GM18907 (cell line): ENCODE data around the gene ZC4H2.
A peak's percentile ranks its signal among the peaks of the same experiment; 100 is the strongest.
"Not testable (repeated sequence)": the region's sequence is repeated elsewhere in the genome, so short reads cannot be mapped to it uniquely, and the experiment has no call there.

Experiments
- ATAC-seq: cut with Tn5 transposase; IDR thresholded peaks from one replicate; pipeline ENCODE4 v1.9.1; 2021; ENCODE audit warnings: mild to moderate bottlenecking, moderate library complexity; ENCODE audit not compliant: unreplicated experiment

The ZC4H2 gene

GRCh38 chrX:64975989-64976672 lies at the start of gene ZC4H2:
TSS of gene ZC4H2 (minus strand) at chrX:64976450. CDS start at chrX:64976377, 73 bp downstream.
- peak; percentile 100 for ATAC-seq

- no peak for ATAC-seq
Measured at GRCh38 chrX:65017451-65017850, 41.2 kb upstream of the ZC4H2 start.

GRCh38 chrX:65014230-65014629 lies 38.0 kb upstream of the ZC4H2 start:
- ATAC-seq: no peak

- no peak for ATAC-seq
Measured at GRCh38 chrX:65009459-65009858, 33.2 kb upstream of the ZC4H2 start.

- ATAC-seq: not testable (repeated sequence)
Measured at GRCh38 chrX:65002208-65002607, 26.0 kb upstream of the ZC4H2 start.

- ATAC-seq: no peak
Measured at GRCh38 chrX:64996805-64997204, 20.6 kb upstream of the ZC4H2 start.

- no peak for ATAC-seq
Measured at GRCh38 chrX:64994131-64994798, 18.0 kb upstream of the ZC4H2 start.

GRCh38 chrX:64977830-64978229 lies 1.6 kb upstream of the ZC4H2 start:
- ATAC-seq: no peak

- no peak for ATAC-seq
Measured at GRCh38 chrX:64977051-64977450, 801 bp upstream of the ZC4H2 start.

GRCh38 chrX:64976673-64977040 lies 407 bp upstream of the ZC4H2 start:
- ATAC-seq: peak; percentile 31

GRCh38 chrX:64975491-64975890 lies 759 bp downstream of the ZC4H2 start:
- peak; percentile 37 for ATAC-seq

- ATAC-seq: no peak
Measured at GRCh38 chrX:64925480-64925879, 50.8 kb downstream of the ZC4H2 start.

- no peak for ATAC-seq
Measured at GRCh38 chrX:64908121-64908520, 68.1 kb downstream of the ZC4H2 start.

GRCh38 chrX:64894454-64895038 lies 81.7 kb downstream of the ZC4H2 start:
- ATAC-seq: peak; percentile 81

GRCh38 chrX:64885850-64886249 lies 90.4 kb downstream of the ZC4H2 start:
- peak; percentile 71 for ATAC-seq

GRCh38 chrX:64878709-64879108 lies 97.5 kb downstream of the ZC4H2 start:
- not testable (repeated sequence) for ATAC-seq

- ATAC-seq: no peak
Measured at GRCh38 chrX:64867217-64867616, 109.0 kb downstream of the ZC4H2 start.
